OCI-LY3 (cell line): ENCODE data around the gene ILRUN.

Source experiments
- CTCF ChIP-seq: fragments of 200-600, 300-600 bp; sonication (generic); IDR thresholded peaks from 2 replicates; pipeline ENCODE4 v1.5.1; 2014; ENCODE audit warnings: antibody characterized with exemption, low read length, low read depth
- EZH2phosphoT487 ChIP-seq: fragments of 200-600 bp; shearing (Covaris generic); IDR thresholded peaks from 2 replicates; pipeline ENCODE4 v1.6.1; 2018; ENCODE audit warnings: antibody characterized with exemption, mixed run types, low read depth

- TF ChIP-seq CTCF = no peak
- TF ChIP-seq EZH2phosphoT487 = no peak
Measured at GRCh38 chr6:34657037-34657306, 39.6 kb downstream of the ILRUN start.
